H1 (cell line): ENCODE results near the gene C3orf22. TPM values are rescaled to one million over a fixed set of nuclear protein-coding genes. Genes with fewer than 3 reads are reported as not detected.

ENCODE experiments used
- RFX5 ChIP-seq: IDR thresholded peaks from 2 replicates; pipeline ENCODE4 v1.6.1; 2011; ENCODE audit warnings: low read depth, low read length, improper control_type of control experiment, borderline replicate concordance
- polyA plus RNA-seq, 7 experiments: library from polyadenylated mRNA; depleted of rRNA in 3 of 7; stranded (reverse) in 5 of 7; unstranded in 2 of 7; fragments of >200 nt in 5 of 7; fragments of 200-250 nt in 2 of 7; gene quantifications; 1 replicate in 5 of 7; 2 replicates in 1 of 7; 4 replicates in 1 of 7; pipeline versions ENCODE4 v1.2.1 to v1.2.3, GENCODE V29; 2011 to 2013; ENCODE audit warnings: missing spikeins in 2 of 7, mixed read lengths in 2 of 7
- total RNA-seq: library from RNA; stranded (reverse); fragmentation: NEBNext Ultra II Directional; extraction: Animal tissue kit (Norgen Biotek cat#: 25700); gene quantifications from 2 replicates; pipeline ENCODE4 v1.2.1, GENCODE V29; 2021

The C3orf22 gene
- total and polyA plus RNA-seq, 2 of the 8 experiments (the other 6 are each of a cell fraction or from before 2014, with no cell fraction given) = not detected

GRCh38 chr3:126580746-126581145 is 22.0 kb upstream of the C3orf22 start (continued):
- TF ChIP-seq RFX5 = no peak
